Stomach (tissue), 9 donors: Measurements from ENCODE around the gene HS6ST1. TPM values are rescaled to one million over a fixed set of nuclear protein-coding genes. Genes with fewer than 3 reads are reported as not detected.

Experiments
- DNase-seq, 2 donors: peaks; one replicate each; pipeline versions ENCODE4 v3.0.0 to v3.0.0-alpha.2; 2013 to 2019
- H3K27ac ChIP-seq, 5 donors: fragments of 200-600 bp in 4 of 5; sonication (generic) in 4 of 5; one replicate each; pipeline ENCODE4 v1.5.1; 2013 to 2019; ENCODE audit warnings: mild to moderate bottlenecking in 1 of 5, moderate library complexity in 1 of 5
- H3K27me3 ChIP-seq, 3 donors: fragments of 200-600 bp; sonication (generic); one replicate each; pipeline ENCODE4 v1.5.1; 2017 to 2019; ENCODE audit warnings: mixed run types in 1 of 3
- H3K36me3 ChIP-seq, 4 donors: fragments of 200-600 bp; sonication (generic); 1 replicate in 3 of 4; 2 replicates in 1 of 4; pipeline ENCODE4 v1.5.1; 2016 to 2019
- H3K4me1 ChIP-seq, 4 donors: fragments of 200-600 bp; sonication (generic); one replicate each; pipeline ENCODE4 v1.5.1; 2016 to 2019
- H3K4me3 ChIP-seq, 4 donors: fragments of 200-600 bp; sonication (generic) in 3 of 4; one replicate each; pipeline ENCODE4 v1.5.1; 2016 to 2019; ENCODE audit warnings: mild to moderate bottlenecking in 1 of 4
- H3K9me3 ChIP-seq, 4 donors: fragments of 200-600 bp; sonication (generic); one replicate each; pipeline ENCODE4 v1.5.1; 2016 to 2019
- EP300 ChIP-seq: sonication (generic); formaldehyde crosslinking; IDR thresholded peaks from one replicate; pipeline ENCODE4 v1.6.1; 2017; ENCODE audit warnings: antibody characterized with exemption
- POLR2A ChIP-seq, 4 donors: fragments of 450-650 bp; IDR thresholded peaks; one replicate each; pipeline ENCODE4 v1.6.1; 2016; ENCODE audit warnings: antibody characterized with exemption in 4 of 4, control low read depth in 2 of 4, mild to moderate bottlenecking in 1 of 4, moderate library complexity in 1 of 4
- POLR2AphosphoS5 ChIP-seq, 3 donors: sonication (generic); formaldehyde crosslinking; IDR thresholded peaks; one replicate each; pipeline ENCODE4 v1.6.1; 2016; ENCODE audit warnings: antibody characterized with exemption in 3 of 3
- WGBS, 5 donors: extraction: QIAGEN DNeasy Blood & Tissue Kit in 3 of 5; methylation state at CpG; one replicate each; pipeline versions ENCODE4 v1.1.5 to v1.1.7; 2013 to 2018; 5-methylcytosine and 5-hydroxymethylcytosine counted together
- intact Hi-C: fragments of 100-400 bp; cut with DNase I; formaldehyde crosslinking; loops from one replicate; pipeline ENCODE4 v1.15.1; 2023; ENCODE audit warnings: low total_unique reads
- polyA plus RNA-seq, 3 donors: library from polyadenylated mRNA; stranded (reverse); fragments of 200-250 nt; gene quantifications; one replicate each; pipeline ENCODE4 v1.2.3, GENCODE V29; 2013
- total RNA-seq, 5 donors: library from RNA; depleted of rRNA; stranded (reverse); fragments of >200 nt; gene quantifications; one replicate each; pipeline versions ENCODE4 v1.1.0 to v1.2.3, GENCODE V29; 2014 to 2016
- TF ChIP-seq, protein P1 (sequence below), 7 experiments: fragments of 450-650 bp in 4 of 7; fragments of 200-600 bp in 3 of 7; sonication (generic) in 3 of 7; IDR thresholded peaks; one replicate each; pipeline ENCODE4 v1.5.1; 2016 to 2019; ENCODE audit warnings: antibody characterized with exemption in 7 of 7, control low read depth in 2 of 7, mild to moderate bottlenecking in 1 of 7
- donor health status: healthy with polysubstance abuse.
- donor health status: Bipolar disorder and iron deficiency.
- donor health status: healthy.

Gene HS6ST1
- total and polyA plus RNA-seq, 8 donors = 2.9 to 178 (median 12.8) TPM

DNA sequence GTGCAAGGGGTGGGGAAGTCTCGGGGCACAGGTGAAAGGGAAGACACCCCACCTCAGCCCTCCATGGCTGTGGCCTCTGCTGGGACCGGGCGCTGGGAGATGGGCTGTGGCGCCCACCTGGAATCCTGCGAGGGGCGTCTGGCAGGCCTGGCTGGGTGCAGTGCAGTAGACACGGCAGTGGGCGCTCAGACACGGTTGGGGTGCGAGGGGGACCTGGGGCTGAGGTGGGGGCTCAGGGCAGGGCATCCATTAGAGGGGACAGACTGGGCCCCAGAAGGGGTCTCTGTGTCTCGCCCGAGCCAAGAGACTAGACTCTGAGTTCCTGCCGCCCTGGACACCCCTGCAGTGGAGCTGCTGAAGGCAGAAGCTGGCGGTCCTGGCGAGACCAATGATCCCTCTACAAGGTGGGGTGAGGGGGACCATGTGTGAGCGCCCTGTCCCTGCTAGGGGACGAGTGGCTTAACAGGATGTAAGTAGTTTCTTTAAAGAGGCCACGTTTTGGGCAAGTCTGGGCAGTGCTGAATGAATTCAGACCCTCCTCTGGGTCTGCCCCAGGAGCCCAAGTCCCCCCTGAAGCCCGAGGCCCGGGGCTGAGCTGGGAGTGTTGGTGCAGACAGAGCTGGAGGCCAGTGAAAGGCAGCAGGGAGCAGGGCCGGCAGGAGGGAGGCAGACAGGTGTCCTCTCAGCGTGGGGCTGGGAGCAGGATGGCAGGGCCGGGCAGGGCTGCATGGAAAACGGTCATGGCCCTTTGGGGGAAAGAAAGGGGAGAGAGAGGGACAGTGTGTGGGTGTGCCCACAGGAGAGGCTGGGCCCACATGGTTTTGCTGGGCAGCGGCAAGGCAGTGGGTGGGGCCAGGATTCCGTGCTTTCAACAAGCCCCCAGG is 57.2 kb downstream of the HS6ST1 start:
- Histone ChIP-seq H3K4me3 (no peak overlapping the region), H3K9me3 (no peaks in the 10 kb centered on the region), H3K36me3 (peaks cover 0 to 5% (median 2%) of the 10 kb centered on the region in 4 donors), H3K27ac (peak overlapping the region in 3 of 5 donors; percentile 35 to 63 (median 56)), H3K27me3 (no peaks in the 10 kb centered on the region), H3K4me1 (peaks cover 0 to 11% (median 2%) of the 10 kb centered on the region in 4 donors)
- no peak for DNase-seq
- TF ChIP-seq POLR2AphosphoS5 (IDR thresholded peaks at IDR 0.05) (no peak), POLR2A (IDR thresholded peaks at IDR 0.05) (no peak), EP300 (no peak)
- TF ChIP-seq, protein P1, sequence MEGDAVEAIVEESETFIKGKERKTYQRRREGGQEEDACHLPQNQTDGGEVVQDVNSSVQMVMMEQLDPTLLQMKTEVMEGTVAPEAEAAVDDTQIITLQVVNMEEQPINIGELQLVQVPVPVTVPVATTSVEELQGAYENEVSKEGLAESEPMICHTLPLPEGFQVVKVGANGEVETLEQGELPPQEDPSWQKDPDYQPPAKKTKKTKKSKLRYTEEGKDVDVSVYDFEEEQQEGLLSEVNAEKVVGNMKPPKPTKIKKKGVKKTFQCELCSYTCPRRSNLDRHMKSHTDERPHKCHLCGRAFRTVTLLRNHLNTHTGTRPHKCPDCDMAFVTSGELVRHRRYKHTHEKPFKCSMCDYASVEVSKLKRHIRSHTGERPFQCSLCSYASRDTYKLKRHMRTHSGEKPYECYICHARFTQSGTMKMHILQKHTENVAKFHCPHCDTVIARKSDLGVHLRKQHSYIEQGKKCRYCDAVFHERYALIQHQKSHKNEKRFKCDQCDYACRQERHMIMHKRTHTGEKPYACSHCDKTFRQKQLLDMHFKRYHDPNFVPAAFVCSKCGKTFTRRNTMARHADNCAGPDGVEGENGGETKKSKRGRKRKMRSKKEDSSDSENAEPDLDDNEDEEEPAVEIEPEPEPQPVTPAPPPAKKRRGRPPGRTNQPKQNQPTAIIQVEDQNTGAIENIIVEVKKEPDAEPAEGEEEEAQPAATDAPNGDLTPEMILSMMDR (IDR thresholded peaks at IDR 0.05) = no peak
- intact Hi-C loops = no loop called here
- 78 to 87% (median 84%) methylated on average over 23 to 26 of the region's 26 CpGs for WGBS, 5 donors

DNA sequence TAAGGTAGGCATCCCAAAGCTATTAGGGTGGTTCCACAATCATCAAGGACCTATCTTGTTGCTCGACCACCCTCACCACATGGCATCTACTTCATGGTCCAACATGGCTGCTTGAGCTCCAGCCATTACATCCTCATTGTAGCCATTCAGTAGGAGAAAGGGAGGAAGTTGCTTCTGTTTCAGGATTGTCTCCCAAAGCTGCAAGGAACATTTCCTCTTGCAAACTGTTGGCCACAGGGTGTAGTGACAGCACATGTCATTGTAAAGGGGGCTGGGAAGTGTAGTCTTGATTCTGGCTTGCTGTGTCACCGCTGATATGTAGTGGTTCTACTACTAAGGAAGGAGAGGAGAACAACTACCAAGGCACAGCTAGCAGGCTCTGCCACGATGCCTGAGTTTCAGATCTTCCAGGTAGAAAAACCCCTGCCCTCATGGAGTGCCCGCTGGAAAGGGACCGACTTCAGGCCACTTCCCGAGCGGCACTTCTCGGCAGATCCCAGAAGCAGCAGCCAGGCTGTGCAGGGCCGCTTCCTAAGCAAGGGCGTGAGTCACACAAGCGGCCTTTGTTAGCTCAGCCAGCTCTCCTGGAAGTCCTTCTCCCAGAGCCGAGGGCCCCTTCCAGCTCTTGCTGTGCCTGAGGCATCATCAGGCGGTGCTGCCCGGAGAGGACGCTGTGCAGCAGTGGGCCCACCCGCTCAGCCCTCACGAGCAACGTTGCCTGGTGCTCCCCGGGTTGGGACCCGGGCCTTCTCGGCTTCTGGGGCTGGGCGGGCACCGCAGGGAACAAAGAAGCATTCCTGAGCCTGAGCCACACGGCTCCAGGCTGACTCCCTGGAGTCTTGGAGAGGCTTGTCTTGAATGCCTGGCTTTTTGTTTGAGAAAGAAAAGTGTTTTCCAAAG is 58.2 kb downstream of the HS6ST1 start:
- intact Hi-C loops = no loop called here
- TF ChIP-seq, protein P1 (IDR thresholded peaks at IDR 0.05) = no peak
- TF ChIP-seq POLR2AphosphoS5 (IDR thresholded peaks at IDR 0.05) = peak in 1 of 3 donors; percentile 51

DNA sequence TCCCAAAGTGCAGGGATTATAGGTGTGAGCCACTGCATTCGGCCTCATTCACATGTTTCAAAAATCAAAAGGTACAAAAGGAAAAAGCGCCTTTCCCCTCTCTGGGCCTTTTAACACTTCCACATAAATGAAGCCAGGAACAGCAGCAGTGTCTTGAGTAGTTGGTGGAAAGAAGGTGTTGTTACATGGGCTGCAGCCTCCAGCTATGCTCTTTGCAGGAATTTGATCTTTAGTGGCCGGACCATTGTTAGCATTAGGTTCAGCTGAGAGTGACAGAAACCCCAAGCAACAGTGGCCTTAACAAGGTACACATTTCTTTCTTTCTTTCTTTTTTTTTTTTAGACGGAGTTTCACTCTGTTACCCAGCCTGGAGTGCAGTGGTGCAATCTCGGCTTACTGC is 59.1 kb downstream of the HS6ST1 start:
- H3K27me3 ChIP-seq = no peaks in the 10 kb centered on the region
- intact Hi-C loops = no loop called here
- no peaks in the 10 kb centered on the region for H3K9me3 ChIP-seq
- TF ChIP-seq, protein P1 (IDR thresholded peaks at IDR 0.05) = no peak
- no peak for TF ChIP-seq POLR2A (IDR thresholded peaks at IDR 0.05)
- TF ChIP-seq EP300 = no peak
- no peak for TF ChIP-seq POLR2AphosphoS5 (IDR thresholded peaks at IDR 0.05)
- H3K27ac ChIP-seq = no peak overlapping the region
- H3K4me3 ChIP-seq = no peak overlapping the region
- no peaks in the 10 kb centered on the region for H3K36me3 ChIP-seq
- no peak for DNase-seq
- WGBS, 5 donors = 90 to 98% (median 92%) methylated on average over 5 of the region's 5 CpGs
- H3K4me1 ChIP-seq = peaks cover 0 to 11% (median 2%) of the 10 kb centered on the region in 4 donors

More for the DNA sequence above, 58.2 kb downstream of the HS6ST1 start:
- no peaks in the 10 kb centered on the region for H3K27me3 ChIP-seq
- peaks cover 0 to 11% (median 2%) of the 10 kb centered on the region in 4 donors for H3K4me1 ChIP-seq
- 31 to 49% (median 35%) methylated on average over 12 to 24 of the region's 24 CpGs for WGBS, 5 donors
- no peak overlapping the region for H3K4me3 ChIP-seq
- H3K27ac ChIP-seq = peak overlapping the region in 3 of 5 donors; percentile 35 to 63 (median 56)
- H3K9me3 ChIP-seq = no peaks in the 10 kb centered on the region
- peak; percentile 59 to 85 for DNase-seq
- H3K36me3 ChIP-seq = no peaks in the 10 kb centered on the region

- intact Hi-C loops = no loop called here
Observed at GRCh38 chr2:128258218-128258617, 60.5 kb downstream of the HS6ST1 start.

More at GRCh38 chr2:128258218-128258617, 60.5 kb downstream of the HS6ST1 start:
- TF ChIP-seq EP300 (no peak), POLR2A (IDR thresholded peaks at IDR 0.05) (no peak), POLR2AphosphoS5 (IDR thresholded peaks at IDR 0.05) (no peak)
- TF ChIP-seq, protein P1 (IDR thresholded peaks at IDR 0.05) = no peak
- Histone ChIP-seq H3K9me3 (no peaks in the 10 kb centered on the region), H3K27ac (no peak overlapping the region), H3K36me3 (no peaks in the 10 kb centered on the region), H3K27me3 (no peaks in the 10 kb centered on the region), H3K4me1 (peaks cover 0 to 11% (median 2%) of the 10 kb centered on the region in 4 donors), H3K4me3 (no peak overlapping the region)
- 79 to 95% (median 84%) methylated on average over 6 of the region's 6 CpGs for WGBS, 5 donors
- no peak for DNase-seq
